HL-60 (cell line): Measurements from ENCODE around the gene TENM4.

Source experiments
- DNase-seq, 2 experiments: peaks; one replicate each; pipeline ENCODE4 v3.0.0-alpha.2; 2010 to 2020; ENCODE audit warnings: low read depth in 1 of 2, low spot score in 1 of 2
- H3K27ac ChIP-seq: fragments of 250-450 bp; sonication (Bioruptor Pico); replicated peaks from 2 replicates; pipeline ENCODE4 v1.5.1; 2020; ENCODE audit warnings: mild to moderate bottlenecking, moderate library complexity
- H3K27me3 ChIP-seq: fragments of 250-450 bp; sonication (Bioruptor Pico); 2 replicates; pipeline ENCODE4 v1.5.1; 2021; ENCODE audit warnings: mild to moderate bottlenecking, moderate library complexity; ENCODE audit not compliant: insufficient read depth, poor library complexity, severe bottlenecking
- H3K4me3 ChIP-seq: replicated peaks from 2 replicates; pipeline ENCODE4 v1.5.1; 2011; ENCODE audit warnings: mild to moderate bottlenecking, control low read depth, low read length; ENCODE audit not compliant: insufficient read depth
- CTCF ChIP-seq: IDR thresholded peaks from one replicate; pipeline ENCODE4 v1.5.1; 2011; ENCODE audit warnings: low read length, control low read depth, inconsistent platforms; ENCODE audit not compliant: insufficient read depth
- GABPA ChIP-seq: IDR thresholded peaks from 2 replicates; pipeline ENCODE4 v1.6.1; 2012; ENCODE audit warnings: low read depth
- POLR2AphosphoS5 ChIP-seq: IDR thresholded peaks from 2 replicates; pipeline ENCODE4 v1.6.1; 2012; ENCODE audit warnings: low read depth
- REST ChIP-seq: IDR thresholded peaks from 2 replicates; pipeline ENCODE4 v1.6.1; 2012; ENCODE audit warnings: low read depth; ENCODE audit not compliant: insufficient replicate concordance
- SPI1 ChIP-seq: IDR thresholded peaks from 2 replicates; pipeline ENCODE4 v1.6.1; 2012; ENCODE audit warnings: low read depth, mild to moderate bottlenecking, borderline replicate concordance

TENM4 gene

DNA sequence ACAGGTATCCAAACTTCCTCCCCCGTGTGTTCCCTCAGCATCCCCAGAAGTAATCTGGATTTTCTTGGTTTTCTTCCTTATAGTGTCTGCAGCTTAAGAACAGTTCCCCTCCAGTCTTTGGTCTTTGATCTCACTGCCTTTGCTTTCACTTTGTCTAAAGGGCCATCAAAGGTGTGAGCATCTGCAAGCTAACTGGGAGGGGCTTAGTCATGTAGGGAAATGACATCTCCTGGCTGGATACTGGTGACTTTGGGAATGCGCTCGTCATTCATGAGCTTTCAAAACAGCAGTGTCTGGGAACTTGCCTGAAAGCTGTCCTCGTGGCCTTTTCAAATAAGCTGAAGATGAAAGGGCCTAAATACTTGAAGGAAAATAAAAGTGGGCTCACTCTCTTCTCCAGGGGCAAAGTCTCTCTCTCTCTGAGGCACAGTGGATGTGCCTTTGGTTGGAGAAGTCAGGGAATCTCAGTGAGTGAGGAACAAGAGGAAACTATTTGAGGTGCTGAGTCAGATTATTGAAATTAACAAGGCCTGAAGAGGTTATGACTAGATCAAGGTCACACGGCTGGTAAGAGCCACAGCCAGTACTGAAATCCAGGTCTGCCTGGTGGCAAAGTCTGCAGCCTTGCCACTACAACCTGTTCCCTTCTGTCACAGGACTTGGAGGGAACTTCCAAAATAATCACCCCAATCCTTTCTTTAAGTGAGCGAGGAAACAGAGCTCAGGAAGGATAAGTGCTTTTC is 45.6 kb upstream of the TENM4 start:
- no peak overlapping the region for H3K27ac ChIP-seq
- no peak for DNase-seq
- no peak for TF ChIP-seq GABPA
- no peak for TF ChIP-seq REST
- no peak for TF ChIP-seq CTCF
- no peak for TF ChIP-seq SPI1
- no peak for TF ChIP-seq POLR2AphosphoS5

DNA sequence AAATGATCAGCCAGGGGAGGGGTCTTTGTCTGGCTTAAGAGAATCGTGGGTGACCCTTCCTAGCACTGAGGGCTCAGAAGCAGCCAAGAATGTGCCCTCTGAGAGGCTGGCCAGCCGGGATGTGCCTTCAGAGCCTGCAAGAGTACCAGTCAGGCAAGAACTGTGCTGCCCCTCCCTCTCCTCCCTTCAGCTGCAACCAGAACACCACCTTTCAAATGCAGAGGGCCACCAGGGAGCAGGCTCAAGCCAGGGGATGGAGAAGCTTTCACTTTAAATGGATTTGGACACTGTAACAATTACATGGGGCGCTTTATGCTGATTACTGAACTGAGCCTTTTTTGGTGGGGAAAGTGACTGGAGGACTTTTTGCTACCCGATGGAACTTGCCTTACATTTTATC is 44.9 kb upstream of the TENM4 start:
- no peak for DNase-seq
- TF ChIP-seq SPI1: no peak
- no peak for TF ChIP-seq GABPA
- no peak for TF ChIP-seq CTCF
- TF ChIP-seq REST: no peak
- no peak for TF ChIP-seq POLR2AphosphoS5
- Histone ChIP-seq H3K27me3 (no peaks in the 10 kb centered on the region), H3K4me3 (no peak overlapping the region), H3K27ac (no peak overlapping the region)

More for the DNA sequence above, 45.6 kb upstream of the TENM4 start:
- Histone ChIP-seq H3K27me3 (no peaks in the 10 kb centered on the region), H3K4me3 (no peak overlapping the region)

- Histone ChIP-seq H3K27ac (no peak overlapping the region), H3K27me3 (no peaks in the 10 kb centered on the region), H3K4me3 (no peak overlapping the region)
- no peak for DNase-seq
- TF ChIP-seq GABPA (no peak), CTCF (no peak), REST (no peak), SPI1 (no peak), POLR2AphosphoS5 (no peak)
These were observed 44.0 kb upstream of the TENM4 start for GRCh38 chr11:79484872-79485271.
